ENCODE results near the gene SHC3.

DNA sequence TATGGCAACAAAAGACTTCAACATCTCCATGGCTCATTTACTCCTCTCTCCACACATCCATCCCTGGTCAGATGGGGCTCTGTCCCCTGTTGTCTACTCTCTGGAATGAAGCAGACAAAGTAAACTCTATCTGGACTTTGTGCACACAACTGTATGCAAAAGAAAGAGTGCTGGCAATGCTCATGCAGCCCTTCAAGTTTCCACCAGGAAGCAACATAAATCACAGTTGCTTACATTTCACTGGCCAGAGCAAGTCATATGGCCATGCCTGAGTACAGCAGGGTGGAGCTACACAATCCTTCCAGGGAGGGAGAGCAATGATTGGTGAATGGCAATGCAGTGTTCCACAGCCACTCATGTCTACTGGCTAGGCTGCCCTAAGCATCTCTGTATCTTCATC lies 12.4 kb upstream of the SHC3 start:
- TF ChIP-seq ZNF384 (IDR thresholded peaks at IDR 0.05) (no peak), ELF4 (IDR thresholded peaks at IDR 0.05) (no peak), HDGF (IDR thresholded peaks at IDR 0.05; ENCODE audit: borderline replicate concordance) (no peak), FOXM1 (IDR thresholded peaks at IDR 0.05; ENCODE audit: borderline replicate concordance) (no peak), FOXK2 (IDR thresholded peaks at IDR 0.05) (no peak), ARNT (IDR thresholded peaks at IDR 0.05) (no peak), SUZ12 (IDR thresholded peaks at IDR 0.05) (no peak), L3MBTL2 (conservative IDR thresholded peaks at IDR 0.05) (no peak), NFRKB (IDR thresholded peaks at IDR 0.05) (no peak)
